ENCODE measurements around the gene CCDC171. TPM values are rescaled to one million over a fixed set of nuclear protein-coding genes. Genes with fewer than 3 reads are reported as not detected.

CCDC171 gene
- total RNA-seq, 2 donors from 2014 or later: 2.3 to 4.7 TPM

DNA sequence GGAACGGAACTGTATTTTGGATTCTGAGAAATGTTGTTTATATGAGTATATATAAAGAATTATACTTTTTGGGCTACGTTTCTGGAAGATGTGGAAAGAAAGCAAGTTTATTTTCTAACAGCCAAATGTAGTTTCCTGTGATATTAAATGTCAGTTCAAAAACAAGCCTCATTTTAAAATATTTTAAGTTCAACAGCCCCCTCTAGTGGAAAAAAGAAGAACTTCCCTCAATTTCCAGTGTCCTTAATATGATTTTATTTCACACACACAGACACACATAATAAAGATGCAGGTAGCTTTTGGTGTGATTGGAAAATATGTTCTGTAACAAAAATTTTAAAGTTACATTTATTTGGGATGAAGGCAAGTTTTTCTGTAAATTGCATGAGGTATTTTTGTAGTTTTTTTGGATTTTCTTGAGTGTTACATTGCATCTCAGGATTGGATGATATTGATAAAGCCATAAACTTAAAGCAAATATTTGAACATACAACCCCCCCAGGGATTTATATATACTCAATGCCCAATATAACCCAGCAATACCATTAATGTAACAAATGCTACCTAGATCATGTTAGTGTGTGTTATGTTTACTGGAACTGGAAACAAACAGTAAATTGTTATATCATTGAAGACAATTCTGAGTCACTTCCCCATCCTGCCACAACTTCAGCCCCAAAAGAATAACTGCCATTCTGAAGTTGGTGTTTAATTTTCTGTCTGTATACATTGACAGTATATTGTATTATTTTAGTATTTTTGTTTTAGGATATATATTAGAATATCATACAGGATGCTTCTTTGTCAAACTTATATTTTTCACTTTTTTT is 54.0 kb downstream of the CCDC171 start:
- Histone ChIP-seq H3K27me3 (no peaks in the 10 kb centered on the region), H3K4me3 (no peak overlapping the region), H3K4me1 (no peaks in the 10 kb centered on the region), H3K36me3 (replicated peaks in 1 of 2; ENCODE audit: insufficient read depth in 1 of 2, low read depth in 2 of 2) (no peaks in the 10 kb centered on the region), H3K9me3 (no peaks in the 10 kb centered on the region), H3K27ac (no peak overlapping the region)
- DNase-seq: peak in 1 of 4 donors; percentile 7
- TF ChIP-seq POLR2A (IDR thresholded peaks at IDR 0.05) (no peak), CTCF (IDR thresholded peaks at IDR 0.05) (peak; percentile 54 to 85 (median 70))
- ATAC-seq: peak; percentile 27
- WGBS, 2 donors: 41% methylated on average over 2 of the region's 2 CpGs
- intact Hi-C loops (cut with DNase I): loop anchor here (10.0 kb wide), 1 partner anchor 402 kb away; no protein-coding TSS in a partner anchor

- no peak for TF ChIP-seq CTCF (IDR thresholded peaks at IDR 0.05)
- Histone ChIP-seq H3K36me3 (replicated peaks in 1 of 2; ENCODE audit: insufficient read depth in 1 of 2, low read depth in 2 of 2) (no peaks in the 10 kb centered on the region), H3K4me3 (no peak overlapping the region), H3K9me3 (no peaks in the 10 kb centered on the region), H3K4me1 (no peaks in the 10 kb centered on the region), H3K27ac (no peak overlapping the region), H3K27me3 (no peaks in the 10 kb centered on the region)
- WGBS, 2 donors: 84 to 85% methylated on average over 4 of the region's 4 CpGs
- ATAC-seq (no peak), DNase-seq (no peak)
- intact Hi-C loops (cut with DNase I): no loop called here
These were observed 60.1 kb downstream of the CCDC171 start for GRCh38 chr9:15612962-15613361.

DNA sequence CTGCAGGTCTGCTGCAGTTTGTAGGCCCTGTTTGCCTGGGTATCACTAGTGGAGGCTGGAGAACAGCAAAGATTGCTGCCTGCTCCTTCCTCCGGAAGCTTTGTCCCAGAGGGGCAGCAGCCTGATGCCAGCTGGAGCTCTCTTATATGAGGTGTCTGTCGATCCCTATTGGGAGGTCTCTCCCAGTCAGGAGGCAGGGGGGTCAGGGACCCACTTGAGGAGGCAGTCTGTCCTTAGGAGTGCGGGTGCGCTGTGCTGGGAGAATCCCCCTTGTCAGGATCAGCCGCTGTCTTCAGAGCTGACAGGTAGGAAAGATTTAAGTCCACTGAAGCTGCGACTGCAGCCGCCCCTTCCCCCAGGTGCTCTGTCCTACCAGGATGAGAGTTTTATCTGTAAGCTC is 64.9 kb downstream of the CCDC171 start:
- no peak overlapping the region for H3K27ac ChIP-seq
- H3K4me3 ChIP-seq: no peak overlapping the region
- TF ChIP-seq CTCF (IDR thresholded peaks at IDR 0.05) (no peak), POLR2A (IDR thresholded peaks at IDR 0.05) (no peak)
- ATAC-seq (no peak), DNase-seq (no peak)
- intact Hi-C loops (cut with DNase I): no loop called here
- H3K9me3 ChIP-seq: no peaks in the 10 kb centered on the region
- H3K27me3 ChIP-seq: no peaks in the 10 kb centered on the region
- no peaks in the 10 kb centered on the region for H3K4me1 ChIP-seq
- no peaks in the 10 kb centered on the region for H3K36me3 ChIP-seq (replicated peaks in 1 of 2; ENCODE audit: insufficient read depth in 1 of 2, low read depth in 2 of 2)
- WGBS, 2 donors: 88 to 100% methylated on average over 6 of the region's 7 CpGs

DNA sequence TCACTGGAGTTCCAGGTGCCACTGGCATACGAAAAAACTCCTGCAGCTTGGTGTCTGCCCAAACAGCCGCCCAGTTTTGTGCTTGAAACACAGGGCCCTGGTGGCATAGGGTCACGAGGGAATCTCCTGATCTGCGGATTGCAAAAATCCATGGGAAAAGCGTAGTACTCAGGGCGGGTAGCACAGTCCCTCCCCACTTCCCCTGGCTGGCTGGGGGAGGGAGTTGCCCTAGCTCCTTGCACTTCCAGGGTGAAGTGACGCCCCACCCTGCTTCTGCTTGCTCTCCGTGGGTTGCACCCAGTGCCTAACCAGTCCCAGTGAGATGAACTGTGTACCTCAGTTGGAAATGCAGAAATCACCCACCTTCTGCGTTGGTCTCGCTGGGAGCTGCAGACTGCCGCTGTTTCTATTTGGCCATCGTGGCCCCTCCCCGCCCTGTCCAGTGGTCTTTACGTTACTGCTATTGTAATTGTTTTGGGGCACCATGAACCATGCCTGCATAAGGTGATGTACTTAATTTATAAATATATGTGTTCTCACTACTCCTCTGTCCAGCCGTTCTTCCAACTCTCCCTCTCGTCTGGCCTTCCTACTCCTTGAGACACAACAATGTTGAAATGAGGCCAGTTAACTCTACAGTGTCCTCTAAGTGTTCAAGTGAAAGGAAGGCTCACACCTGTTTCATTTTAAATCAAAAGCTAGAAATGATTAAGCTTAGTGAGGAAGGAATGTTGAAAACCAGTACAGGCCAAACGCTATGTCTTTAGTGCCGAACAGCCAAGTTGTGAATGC is 65.9 kb downstream of the CCDC171 start:
- Histone ChIP-seq H3K9me3 (no peaks in the 10 kb centered on the region), H3K36me3 (replicated peaks in 1 of 2; ENCODE audit: insufficient read depth in 1 of 2, low read depth in 2 of 2) (no peaks in the 10 kb centered on the region), H3K27ac (no peak overlapping the region), H3K27me3 (no peaks in the 10 kb centered on the region), H3K4me1 (no peaks in the 10 kb centered on the region), H3K4me3 (no peak overlapping the region)
- WGBS, 2 donors: 91 to 92% methylated on average over 17 to 18 of the region's 18 CpGs
- ATAC-seq: no peak
- DNase-seq: no peak
- TF ChIP-seq CTCF (IDR thresholded peaks at IDR 0.05) (no peak), POLR2A (IDR thresholded peaks at IDR 0.05) (no peak)
- intact Hi-C loops (cut with DNase I): no loop called here
